ENCODE data around the gene SORCS3. TPM values are rescaled to one million over a fixed set of nuclear protein-coding genes. Genes with fewer than 3 reads are reported as not detected.

The SORCS3 gene
- total RNA-seq, 2 donors from 2014 or later, result not detected

DNA sequence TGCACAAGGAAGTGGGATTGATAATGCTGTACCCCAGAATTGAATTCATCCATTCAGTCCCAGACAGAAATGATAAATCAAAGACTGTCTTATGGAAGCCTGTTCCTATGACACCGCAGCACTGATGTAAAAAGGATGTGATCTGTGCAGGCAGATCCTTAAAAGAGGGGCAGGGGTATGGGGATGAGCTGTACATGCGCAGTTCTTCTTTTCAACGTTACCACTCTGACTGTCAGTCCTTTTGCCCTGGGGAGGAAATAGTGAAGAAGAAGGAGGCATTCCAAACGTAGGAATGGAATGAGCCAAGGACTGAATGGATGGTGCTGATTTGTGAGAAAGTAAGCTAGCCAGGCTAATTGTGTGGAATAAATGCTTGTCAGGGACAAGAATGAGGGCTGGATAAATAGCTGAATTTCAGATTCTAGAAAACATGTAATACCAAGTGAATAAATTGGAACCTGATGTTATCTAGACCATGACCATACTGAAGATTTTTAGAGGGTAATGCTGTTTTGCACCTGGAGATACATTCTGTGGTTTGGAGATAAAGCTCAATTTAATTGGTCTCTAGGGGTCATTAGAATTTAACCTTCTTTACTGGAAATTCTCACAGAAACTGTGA, 509.3 kb downstream of the SORCS3 start:
- Mint-ChIP-seq H3K4me3 (no peak overlapping the region), H3K36me3 (no peaks in the 10 kb centered on the region), H3K27me3 (no peaks in the 10 kb centered on the region), H3K27ac (no peak overlapping the region), H3K4me1 (ENCODE audit: low read depth in 2 of 2) (no peaks in the 10 kb centered on the region), H3K9me3 (peaks cover 8% of the 10 kb centered on the region)
- ATAC-seq, result no peak
- no peak for DNase-seq (ENCODE audit: low spot score)

DNA sequence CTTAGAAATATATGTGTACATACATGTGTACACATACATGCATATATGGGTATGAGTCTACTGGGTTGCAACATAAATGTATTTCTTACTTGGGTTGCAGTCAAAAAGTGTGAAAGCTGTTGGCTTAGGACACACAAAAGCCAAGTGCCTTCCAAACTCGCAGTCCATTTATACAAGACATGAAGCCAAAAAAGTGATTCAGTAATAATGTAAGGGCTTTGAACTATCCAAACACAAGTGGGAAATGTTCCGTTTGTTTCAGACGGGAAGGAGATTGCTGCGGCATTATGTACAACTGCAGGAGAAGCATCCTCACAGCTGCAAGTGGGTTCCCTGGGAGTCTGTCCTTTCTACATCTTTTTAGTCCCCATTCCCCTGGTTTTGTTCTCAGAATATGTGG, 513.6 kb downstream of the SORCS3 start:
- DNase-seq (ENCODE audit: low spot score), result no peak
- Mint-ChIP-seq H3K4me1 (ENCODE audit: low read depth in 2 of 2) (no peaks in the 10 kb centered on the region), H3K9me3 (peaks cover 3% of the 10 kb centered on the region), H3K27me3 (no peaks in the 10 kb centered on the region), H3K4me3 (no peak overlapping the region), H3K36me3 (no peaks in the 10 kb centered on the region), H3K27ac (no peak overlapping the region)
- no peak for ATAC-seq

DNA sequence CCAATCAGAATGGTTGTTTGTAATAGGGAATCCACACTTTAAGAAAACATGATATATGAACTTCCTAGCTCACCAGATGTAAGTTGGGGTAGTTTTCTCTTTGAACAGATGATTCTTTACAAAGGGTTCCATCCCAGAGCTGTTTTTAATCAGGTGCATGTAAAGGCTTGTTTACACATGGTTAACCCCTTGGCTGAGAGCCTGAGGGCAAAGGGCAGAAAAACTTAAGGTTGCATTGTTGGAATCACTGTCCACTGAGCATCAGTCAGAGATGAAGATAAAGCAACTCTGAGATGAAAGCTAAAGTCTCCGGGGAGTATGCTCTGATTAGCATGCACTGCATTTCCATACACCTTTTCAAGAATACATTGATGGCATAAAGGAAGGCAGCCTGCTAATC, 518.2 kb downstream of the SORCS3 start:
- ATAC-seq (no peak), DNase-seq (ENCODE audit: low spot score) (no peak)
- Mint-ChIP-seq H3K4me3 (no peak overlapping the region), H3K27ac (no peak overlapping the region), H3K36me3 (no peaks in the 10 kb centered on the region), H3K9me3 (peaks cover 4% of the 10 kb centered on the region), H3K4me1 (ENCODE audit: low read depth in 2 of 2) (no peaks in the 10 kb centered on the region), H3K27me3 (peaks cover 0 to 2% of the 10 kb centered on the region in 2 donors)

GRCh38 chr10:105161149-105161548, 520.1 kb downstream of the SORCS3 start:
- ATAC-seq, result no peak
- DNase-seq (ENCODE audit: low spot score), result no peak
- no peaks in the 10 kb centered on the region for H3K36me3 Mint-ChIP-seq
- no peaks in the 10 kb centered on the region for H3K4me1 Mint-ChIP-seq (ENCODE audit: low read depth in 2 of 2)
- peaks cover 0 to 2% of the 10 kb centered on the region in 2 donors for H3K27me3 Mint-ChIP-seq
- no peak overlapping the region for H3K27ac Mint-ChIP-seq
- peaks cover 4% of the 10 kb centered on the region for H3K9me3 Mint-ChIP-seq
- H3K4me3 Mint-ChIP-seq, result no peak overlapping the region

DNA sequence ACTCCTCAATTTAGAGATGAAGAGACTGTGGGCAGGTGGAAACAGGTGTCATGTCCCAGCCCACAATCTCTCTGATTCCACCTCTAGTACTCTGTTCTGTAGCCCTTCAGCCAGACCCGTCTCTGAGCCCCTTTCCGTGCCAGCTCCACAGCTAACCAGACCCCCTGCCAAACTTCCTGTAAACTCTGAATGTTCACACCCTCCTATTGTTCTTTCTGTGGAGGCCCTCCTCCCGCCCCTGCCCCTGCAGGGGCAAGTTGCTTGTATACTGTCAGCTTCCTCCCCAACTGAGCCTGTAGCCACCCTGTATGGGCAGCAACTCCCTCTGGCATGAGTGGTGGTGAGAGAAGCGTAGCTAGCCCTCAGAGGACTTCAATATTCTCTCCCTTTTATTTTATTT, 520.7 kb downstream of the SORCS3 start:
- Mint-ChIP-seq H3K4me3 (no peak overlapping the region), H3K27ac (no peak overlapping the region), H3K9me3 (peaks cover 7% of the 10 kb centered on the region), H3K36me3 (no peaks in the 10 kb centered on the region), H3K27me3 (peaks cover 0 to 2% of the 10 kb centered on the region in 2 donors), H3K4me1 (ENCODE audit: low read depth in 2 of 2) (no peaks in the 10 kb centered on the region)
- ATAC-seq, result peak in 1 of 2 donors; percentile 13
- DNase-seq (ENCODE audit: low spot score), result no peak

GRCh38 chr10:105170521-105170920, 529.4 kb downstream of the SORCS3 start:
- Mint-ChIP-seq H3K4me3 (no peak overlapping the region), H3K27me3 (no peaks in the 10 kb centered on the region), H3K36me3 (no peaks in the 10 kb centered on the region), H3K4me1 (ENCODE audit: low read depth in 2 of 2) (no peaks in the 10 kb centered on the region), H3K9me3 (peaks cover 13% of the 10 kb centered on the region), H3K27ac (no peak overlapping the region)
- no peak for DNase-seq (ENCODE audit: low spot score)
- ATAC-seq, result no peak

GRCh38 chr10:105171945-105172344, 530.9 kb downstream of the SORCS3 start:
- H3K27me3 Mint-ChIP-seq, result no peaks in the 10 kb centered on the region
- H3K27ac Mint-ChIP-seq, result no peak overlapping the region
- H3K36me3 Mint-ChIP-seq, result no peaks in the 10 kb centered on the region
- peaks cover 9% of the 10 kb centered on the region for H3K9me3 Mint-ChIP-seq
- no peak overlapping the region for H3K4me3 Mint-ChIP-seq
- ATAC-seq, result no peak
- no peaks in the 10 kb centered on the region for H3K4me1 Mint-ChIP-seq (ENCODE audit: low read depth in 2 of 2)
- no peak for DNase-seq (ENCODE audit: low spot score)

- H3K4me3 Mint-ChIP-seq, result no peak overlapping the region
- H3K27me3 Mint-ChIP-seq, result no peaks in the 10 kb centered on the region
- peaks cover 3% of the 10 kb centered on the region for H3K9me3 Mint-ChIP-seq
- no peaks in the 10 kb centered on the region for H3K36me3 Mint-ChIP-seq
- H3K4me1 Mint-ChIP-seq (ENCODE audit: low read depth in 2 of 2), result no peaks in the 10 kb centered on the region
- DNase-seq (ENCODE audit: low spot score), result no peak
- ATAC-seq, result no peak
- no peak overlapping the region for H3K27ac Mint-ChIP-seq
These were observed 540.5 kb downstream of the SORCS3 start for GRCh38 chr10:105181626-105182025.

DNA sequence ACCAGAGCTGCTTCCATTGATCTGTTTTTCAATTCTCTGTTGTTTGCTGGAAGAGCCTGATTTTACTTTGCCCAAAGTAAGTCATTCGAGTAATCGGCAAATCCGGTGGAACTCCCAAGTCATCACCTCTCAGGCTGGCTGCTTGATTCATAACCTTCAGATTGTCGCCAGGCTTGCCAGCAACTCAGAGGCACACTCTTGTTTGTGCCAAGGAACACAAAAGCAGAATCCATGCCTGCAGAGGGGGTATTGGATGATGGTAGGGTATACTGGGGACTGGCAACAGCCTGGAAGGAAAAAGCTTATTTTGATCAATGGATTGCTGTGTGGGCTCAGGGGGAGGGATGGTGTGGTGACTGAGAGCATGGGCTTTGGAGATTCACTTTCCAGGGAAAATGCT, 542.4 kb downstream of the SORCS3 start:
- Mint-ChIP-seq H3K27me3 (no peaks in the 10 kb centered on the region), H3K27ac (no peak overlapping the region), H3K9me3 (peaks cover 6% of the 10 kb centered on the region), H3K4me3 (no peak overlapping the region), H3K36me3 (no peaks in the 10 kb centered on the region), H3K4me1 (ENCODE audit: low read depth in 2 of 2) (no peaks in the 10 kb centered on the region)
- no peak for ATAC-seq
- no peak for DNase-seq (ENCODE audit: low spot score)

- Mint-ChIP-seq H3K27me3 (no peaks in the 10 kb centered on the region), H3K27ac (no peak overlapping the region), H3K4me3 (no peak overlapping the region), H3K9me3 (peaks cover 6% of the 10 kb centered on the region), H3K4me1 (ENCODE audit: low read depth in 2 of 2) (no peaks in the 10 kb centered on the region), H3K36me3 (no peaks in the 10 kb centered on the region)
- DNase-seq (ENCODE audit: low spot score) (no peak), ATAC-seq (no peak)
These were observed 544.1 kb downstream of the SORCS3 start for GRCh38 chr10:105185161-105185560.

DNA sequence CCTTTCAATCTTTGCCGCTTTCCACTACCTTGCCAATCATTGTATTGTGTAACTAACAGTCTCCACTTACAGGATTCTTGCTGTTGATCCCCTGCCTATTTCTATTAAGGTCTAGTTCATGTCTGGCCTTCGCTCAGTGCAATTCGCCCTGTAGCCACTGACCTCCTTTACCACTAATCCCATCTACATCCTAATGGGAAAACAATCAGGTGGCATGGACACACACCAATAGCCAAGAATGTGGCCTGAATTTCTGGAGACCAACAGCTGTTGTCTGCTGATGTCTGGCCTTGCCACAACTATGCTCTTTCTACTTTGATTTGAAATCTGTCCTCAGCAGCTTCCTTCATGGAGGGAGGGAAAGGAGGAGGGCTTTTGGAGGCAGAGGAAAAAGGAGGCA, 546.2 kb downstream of the SORCS3 start:
- no peak overlapping the region for H3K27ac Mint-ChIP-seq
- no peak for ATAC-seq
- H3K36me3 Mint-ChIP-seq, result no peaks in the 10 kb centered on the region
- no peak overlapping the region for H3K4me3 Mint-ChIP-seq
- no peaks in the 10 kb centered on the region for H3K4me1 Mint-ChIP-seq (ENCODE audit: low read depth in 2 of 2)
- DNase-seq (ENCODE audit: low spot score), result no peak
- H3K9me3 Mint-ChIP-seq, result peaks cover 6% of the 10 kb centered on the region
- no peaks in the 10 kb centered on the region for H3K27me3 Mint-ChIP-seq

DNA sequence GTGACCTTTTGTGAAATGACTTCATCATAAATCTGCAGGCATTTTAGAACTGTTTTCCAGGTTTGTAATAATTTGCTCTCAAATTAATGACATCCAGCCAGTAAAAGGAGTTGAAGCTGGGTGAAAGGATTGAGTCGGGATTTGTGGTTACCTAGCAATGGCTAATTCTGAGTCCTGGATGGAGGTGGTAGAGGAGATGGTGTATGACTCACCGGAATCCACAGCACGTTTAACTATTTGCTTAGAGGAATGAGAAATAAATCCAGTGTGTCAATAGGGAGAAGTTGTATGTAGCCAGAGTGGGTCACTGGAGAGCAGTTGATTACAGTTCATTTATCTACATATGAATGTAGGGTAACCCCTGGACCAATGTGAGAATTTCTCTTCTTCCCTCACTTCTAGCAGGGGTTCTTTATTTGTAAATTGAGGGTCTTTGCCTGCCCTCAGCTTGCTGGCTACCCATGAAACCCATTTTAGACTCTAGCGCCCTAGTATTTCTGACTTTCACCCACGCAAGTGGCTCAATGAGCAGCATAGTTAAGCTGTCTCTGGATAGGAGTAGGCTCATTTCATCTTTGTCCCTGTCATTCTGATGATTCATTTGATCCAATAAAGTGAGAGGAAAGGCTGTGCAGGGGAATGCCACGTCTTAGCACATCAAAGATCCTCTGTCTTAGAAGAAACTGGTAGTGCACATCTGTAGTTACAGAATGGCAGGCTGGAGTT, 547.8 kb downstream of the SORCS3 start:
- ATAC-seq, result no peak
- H3K4me1 Mint-ChIP-seq (ENCODE audit: low read depth in 2 of 2), result no peaks in the 10 kb centered on the region
- H3K4me3 Mint-ChIP-seq, result no peak overlapping the region
- H3K36me3 Mint-ChIP-seq, result no peaks in the 10 kb centered on the region
- peaks cover 6% of the 10 kb centered on the region for H3K9me3 Mint-ChIP-seq
- no peak overlapping the region for H3K27ac Mint-ChIP-seq
- H3K27me3 Mint-ChIP-seq, result no peaks in the 10 kb centered on the region
- no peak for DNase-seq (ENCODE audit: low spot score)

GRCh38 chr10:105189463-105189800, 548.3 kb downstream of the SORCS3 start:
- no peak for ATAC-seq

DNA sequence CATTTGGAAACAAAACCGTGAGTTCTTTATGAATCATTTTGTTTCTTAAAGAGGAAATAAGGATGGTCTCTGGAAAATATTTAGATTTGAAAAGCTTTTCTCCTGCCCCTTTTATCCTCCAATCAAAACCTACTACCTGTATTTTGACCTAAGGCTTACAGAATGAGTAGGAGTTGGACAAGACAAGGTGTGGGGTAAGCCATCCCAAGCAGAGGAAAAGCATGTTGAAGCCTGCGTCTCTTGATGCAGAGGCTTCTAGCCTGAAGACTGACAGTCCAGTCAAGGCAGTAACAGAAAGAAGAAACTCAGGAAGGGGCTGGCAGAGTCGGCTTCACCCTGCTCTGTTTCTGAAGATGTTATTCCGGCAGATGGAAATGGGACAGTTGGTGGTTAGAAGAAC, 551.1 kb downstream of the SORCS3 start:
- Mint-ChIP-seq H3K9me3 (peaks cover 4% of the 10 kb centered on the region), H3K27me3 (no peaks in the 10 kb centered on the region), H3K27ac (no peak overlapping the region), H3K36me3 (no peaks in the 10 kb centered on the region), H3K4me3 (no peak overlapping the region), H3K4me1 (ENCODE audit: low read depth in 2 of 2) (no peaks in the 10 kb centered on the region)
- no peak for DNase-seq (ENCODE audit: low spot score)
- no peak for ATAC-seq

More at GRCh38 chr10:105189463-105189800, 548.3 kb downstream of the SORCS3 start:
- Mint-ChIP-seq H3K27ac (no peak overlapping the region), H3K36me3 (no peaks in the 10 kb centered on the region), H3K4me3 (no peak overlapping the region), H3K27me3 (no peaks in the 10 kb centered on the region), H3K4me1 (ENCODE audit: low read depth in 2 of 2) (no peaks in the 10 kb centered on the region), H3K9me3 (peaks cover 6% of the 10 kb centered on the region)
- DNase-seq (ENCODE audit: low spot score), result no peak

DNA sequence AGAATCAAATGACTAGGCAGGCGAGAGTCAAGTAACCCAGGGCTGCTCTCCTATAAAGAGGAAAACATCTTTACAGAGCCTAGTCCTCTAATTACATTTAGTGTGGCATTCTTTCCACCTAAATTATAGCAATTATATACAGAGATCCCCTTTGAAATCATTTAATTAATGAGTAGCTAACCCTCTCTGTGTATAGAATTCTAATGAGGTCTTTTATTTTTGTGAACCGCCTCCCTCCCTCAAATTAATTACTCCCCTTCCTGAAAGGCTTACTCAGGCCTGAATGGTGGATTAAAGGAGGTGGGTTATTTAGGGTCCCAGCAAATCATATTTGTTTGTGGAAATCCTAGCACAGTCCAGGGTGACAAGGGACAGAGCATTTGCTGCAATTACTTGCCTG, 551.8 kb downstream of the SORCS3 start:
- H3K9me3 Mint-ChIP-seq, result peaks cover 6% of the 10 kb centered on the region
- DNase-seq (ENCODE audit: low spot score) (no peak), ATAC-seq (no peak)
- H3K27me3 Mint-ChIP-seq, result no peaks in the 10 kb centered on the region
- H3K27ac Mint-ChIP-seq, result no peak overlapping the region
- H3K4me1 Mint-ChIP-seq (ENCODE audit: low read depth in 2 of 2), result no peaks in the 10 kb centered on the region
- H3K4me3 Mint-ChIP-seq, result no peak overlapping the region
- H3K36me3 Mint-ChIP-seq, result no peaks in the 10 kb centered on the region
